HuH-7 (cell line): ENCODE data around the gene SYNGR3.
"Not testable (repeated sequence)": the region's sequence is repeated elsewhere in the genome, so short reads cannot be mapped to it uniquely, and the experiment has no call there.

Experiments
- DNase-seq: peaks from one replicate; pipeline ENCODE4 v3.0.0; 2011; ENCODE audit warnings: low spot score

Gene SYNGR3

GRCh38 chr16:1959269-1960039 lies 30.3 kb upstream of the SYNGR3 start, which contains the start of gene NDUFB10:
Gene NDUFB10 (plus strand): TSS chr16:1959538. CDS start chr16:1959625, 87 bp downstream.
- peak; percentile 86 for DNase-seq

DNA sequence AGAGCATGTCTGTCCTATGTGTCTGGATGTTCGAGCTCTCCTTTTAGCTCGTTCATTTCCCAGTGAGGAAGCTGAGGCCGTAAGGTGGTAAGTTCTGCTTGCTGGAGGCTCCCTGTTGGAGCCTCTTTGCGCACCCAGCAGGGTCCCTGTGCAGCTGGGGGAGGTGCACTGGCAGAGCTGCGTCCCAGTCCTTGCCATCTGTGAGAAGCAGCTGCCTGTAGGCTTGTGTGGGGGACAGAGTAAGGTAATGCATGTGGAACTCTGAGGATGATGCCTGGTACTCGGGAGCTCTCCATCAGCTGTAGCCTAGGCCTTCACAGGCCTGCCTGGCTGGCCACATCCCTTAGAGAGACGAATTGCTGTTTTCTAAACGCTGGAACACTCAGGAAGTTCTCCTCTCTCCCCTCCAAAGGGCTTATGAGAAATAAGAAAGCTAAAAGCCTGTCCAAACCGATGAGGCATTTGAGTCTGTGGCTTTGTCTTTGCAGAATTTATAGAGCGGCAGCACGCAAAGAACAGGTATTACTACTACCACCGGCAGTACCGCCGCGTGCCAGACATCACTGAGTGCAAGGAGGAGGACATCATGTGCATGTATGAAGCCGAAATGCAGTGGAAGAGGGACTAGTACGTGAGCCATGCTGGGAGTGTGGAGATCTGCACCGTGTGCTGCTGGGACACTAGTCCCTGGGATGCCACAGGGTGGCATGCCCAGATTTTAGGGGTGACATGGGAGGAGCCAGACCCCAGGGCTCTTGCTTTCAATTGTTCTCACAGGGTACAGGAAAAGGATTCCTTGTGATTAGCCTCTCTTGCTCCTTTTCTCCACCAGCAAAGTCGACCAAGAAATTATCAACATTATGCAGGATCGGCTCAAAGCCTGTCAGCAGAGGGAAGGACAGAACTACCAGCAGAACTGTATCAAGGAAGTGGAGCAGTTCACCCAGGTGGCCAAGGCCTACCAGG lies 28.8 kb upstream of the SYNGR3 start:
- DNase-seq: no peak

GRCh38 chr16:1961651-1962067 lies 28.1 kb upstream of the SYNGR3 start:
- DNase-seq: no peak

DNA sequence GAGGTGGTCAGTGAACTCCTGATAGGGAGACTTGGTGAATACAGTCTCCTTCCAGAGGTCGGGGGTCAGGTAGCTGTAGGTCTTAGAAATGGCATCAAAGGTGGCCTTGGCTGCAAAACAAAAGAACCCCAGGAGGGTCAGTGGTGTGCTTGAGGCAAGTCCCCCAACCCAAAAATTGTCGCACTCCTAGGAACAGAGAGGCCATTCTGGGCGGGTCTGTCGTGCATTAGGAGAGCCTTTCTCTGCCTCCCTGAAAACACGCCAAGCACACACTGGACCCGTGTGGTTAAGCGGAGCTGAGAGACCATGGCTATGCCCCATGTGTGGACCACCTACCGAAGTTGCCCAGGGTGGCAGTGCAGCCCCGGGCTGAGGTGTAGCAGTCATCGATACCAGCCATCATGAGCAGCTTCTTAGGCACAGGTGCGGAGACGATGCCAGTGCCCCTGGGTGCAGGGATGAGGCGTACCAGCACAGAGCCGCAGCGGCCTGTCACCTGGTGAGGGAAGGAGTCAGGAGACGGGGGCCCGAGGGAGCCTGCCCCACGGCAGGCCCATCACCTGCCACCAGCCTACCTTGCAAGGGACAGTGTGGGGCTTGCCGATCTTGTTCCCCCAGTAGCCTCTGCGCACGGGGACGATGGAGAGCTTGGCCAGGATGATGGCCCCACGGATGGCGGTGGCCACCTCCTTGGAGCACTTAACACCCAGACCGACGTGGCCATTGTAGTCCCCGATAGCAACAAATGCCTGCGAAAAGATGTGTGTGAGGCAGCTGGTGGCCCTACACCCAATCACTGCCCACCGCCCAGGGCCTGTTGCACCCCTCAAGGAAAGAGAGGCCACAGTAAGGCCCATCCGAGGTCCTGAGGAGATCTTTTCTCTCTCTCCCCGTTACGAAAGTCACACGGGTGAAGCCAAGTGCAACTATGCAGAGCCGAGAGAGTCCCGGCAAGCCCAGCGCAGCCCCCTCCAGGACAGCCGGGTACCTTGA lies 27.3 kb upstream of the SYNGR3 start:
- not testable (repeated sequence) for DNase-seq

DNA sequence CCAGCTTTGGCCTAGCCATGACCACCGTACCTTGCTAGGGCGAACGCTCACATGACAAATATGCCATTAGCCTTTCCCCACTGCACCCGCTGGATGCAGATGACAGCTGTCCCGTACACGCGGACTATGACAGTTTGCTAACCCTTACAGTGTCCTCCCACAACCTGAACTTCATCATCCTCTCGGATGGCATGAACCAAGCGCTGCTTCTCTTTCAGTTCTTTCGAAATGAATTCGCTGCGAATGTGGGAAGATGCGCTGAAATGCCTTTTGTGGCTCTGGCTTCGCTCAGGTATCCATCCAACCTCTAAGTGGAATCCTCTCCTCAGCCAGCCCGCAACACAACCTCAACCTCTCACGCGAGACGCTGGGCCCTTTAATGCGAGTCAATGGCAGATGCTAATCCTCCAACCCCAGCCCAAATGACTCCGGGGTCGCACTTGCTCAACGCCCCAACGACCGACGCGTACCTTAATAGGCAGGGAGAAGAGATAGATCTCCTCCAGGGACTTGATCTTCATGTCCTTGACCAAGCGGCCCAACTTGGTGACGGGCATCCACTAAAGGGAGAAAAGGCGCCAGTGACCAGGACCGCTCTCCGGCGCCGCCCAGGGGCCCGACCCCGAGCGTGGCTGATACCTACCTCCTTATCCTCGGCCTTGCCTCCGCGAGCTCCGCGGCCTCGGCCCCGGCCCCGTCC lies 25.8 kb upstream of the SYNGR3 start:
- no peak for DNase-seq

DNA sequence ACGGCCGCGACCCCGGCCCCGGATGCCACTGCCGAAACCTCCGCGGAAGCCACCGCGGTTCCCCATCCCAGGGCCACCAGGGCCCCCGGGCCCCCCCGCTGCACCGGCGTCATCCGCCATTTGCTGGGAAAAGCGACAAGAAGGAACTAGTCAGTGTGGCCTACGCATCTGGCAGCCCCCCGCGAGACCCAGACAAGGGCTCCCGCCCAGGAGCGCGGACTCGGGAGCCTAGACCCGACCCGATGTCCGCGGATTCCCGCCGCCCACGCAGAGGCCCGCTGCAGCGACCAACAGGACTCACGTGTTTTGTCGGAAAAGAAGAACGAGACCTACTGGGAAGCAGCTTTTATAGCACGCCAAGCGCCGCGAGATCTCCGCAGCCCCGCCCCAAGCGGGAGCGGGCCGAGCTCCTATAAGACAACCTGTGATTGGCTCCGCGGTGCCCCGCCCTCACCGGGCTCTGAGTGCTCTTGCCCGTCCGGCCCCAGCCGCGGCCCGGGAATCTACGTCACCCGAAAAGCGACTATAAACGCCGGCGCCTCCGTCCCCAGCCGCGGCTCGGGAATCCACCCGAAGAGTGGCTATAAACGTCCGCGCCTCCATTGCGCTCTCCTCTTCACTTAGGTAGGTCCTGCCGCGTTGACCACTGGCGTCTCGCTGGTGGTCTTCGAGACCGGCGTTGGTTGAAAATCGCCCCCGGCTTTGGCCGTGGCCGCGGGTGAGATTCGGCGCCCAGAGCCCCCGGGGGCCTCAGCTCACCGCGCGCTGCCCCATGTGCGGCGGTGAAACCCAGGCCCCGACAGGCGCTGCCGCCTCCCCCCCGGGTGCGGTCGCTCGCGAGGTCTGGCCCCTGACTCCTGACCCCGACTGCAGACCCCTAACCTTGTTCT lies 25.0 kb upstream of the SYNGR3 start, which contains the start of gene RPS2:
TSS of gene RPS2 (minus strand) at position 321 of the 890 bp plus-strand sequence. CDS start at position 120, 201 bp downstream.
- peak; percentile 99 for DNase-seq

DNA sequence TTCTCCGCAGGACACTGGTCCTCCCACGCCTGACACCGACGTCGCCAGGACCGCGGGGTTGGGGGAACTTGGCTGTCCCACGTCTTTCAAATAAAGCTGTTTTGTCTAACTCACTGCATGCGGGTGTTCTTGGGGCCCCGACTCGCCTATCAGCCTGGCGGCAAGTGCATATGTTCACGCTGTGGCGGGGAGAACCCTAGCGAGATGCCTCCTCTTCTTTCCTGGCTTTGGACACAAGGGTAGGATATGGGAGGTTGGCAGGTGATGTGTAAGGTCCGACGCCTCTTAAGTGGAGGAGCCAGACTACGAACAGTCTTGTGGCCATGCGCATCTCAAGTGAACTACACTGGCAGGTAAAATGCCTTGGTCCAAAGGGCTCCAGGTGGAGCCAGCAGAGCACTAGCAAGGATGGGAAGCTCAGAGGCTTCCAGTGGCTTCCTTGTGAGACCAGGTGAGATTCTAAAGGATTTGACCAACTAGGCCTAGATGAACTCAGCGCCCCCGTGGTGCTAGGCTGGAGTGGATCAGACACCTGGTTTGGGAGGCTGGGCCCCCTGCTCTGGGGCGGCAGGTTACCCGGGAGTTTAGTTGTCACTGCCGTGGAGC lies 24.3 kb upstream of the SYNGR3 start:
- no peak for DNase-seq

- DNase-seq: no peak
Measured at GRCh38 chr16:1966460-1966859, 23.3 kb upstream of the SYNGR3 start, which contains the start of gene RNF151. Gene RNF151 (plus strand): TSS chr16:1966856. CDS start chr16:1966882, 26 bp downstream.

DNA sequence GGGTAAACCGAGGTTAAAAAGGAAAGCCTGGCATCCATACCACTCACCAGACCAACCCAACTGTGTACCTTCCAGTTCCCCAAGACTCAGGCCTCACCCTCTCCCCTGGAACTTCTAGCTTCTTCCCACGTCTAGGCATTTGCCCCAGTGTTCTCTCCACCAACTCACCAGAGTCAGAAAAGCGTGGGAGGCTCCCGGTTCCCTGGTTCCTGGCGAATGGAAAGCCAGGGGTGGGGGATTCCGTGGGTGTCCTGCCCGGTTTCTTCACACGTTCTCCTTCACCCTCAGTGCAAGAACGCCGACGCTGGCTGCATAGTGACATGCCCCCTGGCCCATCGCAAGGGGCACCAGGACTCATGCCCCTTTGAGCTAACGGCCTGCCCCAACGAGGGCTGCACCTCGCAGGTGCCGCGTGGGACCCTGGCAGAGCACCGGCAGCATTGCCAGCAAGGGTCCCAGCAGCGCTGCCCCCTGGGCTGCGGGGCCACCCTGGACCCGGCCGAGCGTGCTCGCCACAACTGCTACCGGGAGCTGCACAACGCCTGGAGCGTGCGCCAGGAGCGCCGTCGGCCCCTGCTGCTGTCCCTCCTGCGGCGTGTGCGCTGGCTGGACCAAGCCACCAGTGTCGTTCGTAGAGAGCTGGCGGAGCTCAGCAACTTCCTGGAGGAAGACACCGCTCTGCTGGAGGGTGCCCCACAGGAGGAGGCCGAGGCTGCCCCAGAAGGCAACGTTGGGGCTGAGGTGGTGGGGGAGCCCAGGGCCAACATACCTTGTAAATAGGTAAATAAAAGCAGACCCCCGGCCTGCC lies 21.4 kb upstream of the SYNGR3 start:
- DNase-seq: no peak

GRCh38 chr16:1971796-1972489 lies 17.8 kb upstream of the SYNGR3 start, which contains the start of gene TBL3:
Gene TBL3 (plus strand): TSS chr16:1972053. CDS start chr16:1972165, 112 bp downstream.
- DNase-seq: peak; percentile 97

DNA sequence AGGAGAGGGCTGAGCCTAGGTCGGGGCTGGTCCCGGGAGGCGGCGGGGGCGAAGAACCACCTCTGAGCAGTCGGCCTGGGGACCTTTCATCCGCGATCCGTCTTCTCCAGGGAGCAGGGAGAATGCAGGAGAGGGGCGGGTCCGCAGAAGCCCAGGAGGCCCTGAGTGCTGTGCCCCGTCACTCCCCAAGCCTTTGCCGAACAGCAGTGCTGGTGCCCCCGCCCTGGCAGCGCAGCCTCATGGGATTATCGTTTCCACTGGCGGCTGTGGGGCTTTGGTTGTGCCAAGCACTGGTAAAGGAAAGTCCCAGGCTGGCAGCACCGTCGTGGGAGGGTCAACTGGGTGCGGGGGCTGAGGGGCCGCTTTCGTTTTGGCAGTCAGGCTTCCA lies 17.3 kb upstream of the SYNGR3 start:
- DNase-seq: no peak

- no peak for DNase-seq
Measured at GRCh38 chr16:1973461-1974156, 16.2 kb upstream of the SYNGR3 start.

DNA sequence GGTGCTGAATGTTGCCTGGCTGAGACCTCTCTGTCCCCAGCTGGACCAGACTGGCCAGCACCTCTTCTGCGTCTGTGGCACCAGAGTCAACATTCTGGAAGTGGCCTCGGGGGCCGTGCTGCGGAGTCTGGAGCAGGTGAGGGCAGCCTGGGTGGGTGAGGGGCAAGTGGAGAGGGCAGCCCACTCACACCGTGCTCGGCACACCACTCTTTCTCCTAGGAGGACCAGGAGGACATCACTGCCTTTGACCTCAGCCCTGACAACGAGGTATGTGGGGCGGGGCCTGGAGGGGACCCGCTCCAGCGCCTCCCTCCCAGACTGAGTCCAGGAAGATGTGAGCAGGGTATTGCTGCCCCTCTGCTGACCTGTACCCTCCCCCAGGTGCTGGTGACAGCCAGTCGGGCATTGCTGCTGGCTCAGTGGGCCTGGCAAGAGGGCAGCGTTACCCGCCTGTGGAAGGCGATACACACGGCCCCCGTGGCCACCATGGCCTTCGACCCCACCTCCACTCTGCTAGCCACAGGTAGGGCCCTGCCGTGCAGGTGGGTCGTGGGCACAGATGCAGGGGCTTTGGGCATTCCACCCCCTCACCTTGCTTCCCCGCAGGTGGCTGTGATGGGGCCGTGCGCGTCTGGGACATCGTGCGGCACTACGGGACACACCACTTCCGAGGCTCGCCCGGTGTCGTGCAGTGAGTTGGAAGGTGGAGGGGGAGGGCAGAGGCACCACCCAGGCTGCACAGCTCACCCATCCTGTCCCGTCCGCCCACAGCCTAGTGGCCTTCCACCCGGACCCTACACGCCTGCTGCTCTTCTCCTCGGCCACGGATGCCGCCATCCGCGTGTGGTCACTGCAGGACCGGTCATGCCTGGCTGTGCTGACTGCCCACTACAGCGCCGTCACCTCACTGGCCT lies 15.4 kb upstream of the SYNGR3 start:
- DNase-seq: no peak

DNA sequence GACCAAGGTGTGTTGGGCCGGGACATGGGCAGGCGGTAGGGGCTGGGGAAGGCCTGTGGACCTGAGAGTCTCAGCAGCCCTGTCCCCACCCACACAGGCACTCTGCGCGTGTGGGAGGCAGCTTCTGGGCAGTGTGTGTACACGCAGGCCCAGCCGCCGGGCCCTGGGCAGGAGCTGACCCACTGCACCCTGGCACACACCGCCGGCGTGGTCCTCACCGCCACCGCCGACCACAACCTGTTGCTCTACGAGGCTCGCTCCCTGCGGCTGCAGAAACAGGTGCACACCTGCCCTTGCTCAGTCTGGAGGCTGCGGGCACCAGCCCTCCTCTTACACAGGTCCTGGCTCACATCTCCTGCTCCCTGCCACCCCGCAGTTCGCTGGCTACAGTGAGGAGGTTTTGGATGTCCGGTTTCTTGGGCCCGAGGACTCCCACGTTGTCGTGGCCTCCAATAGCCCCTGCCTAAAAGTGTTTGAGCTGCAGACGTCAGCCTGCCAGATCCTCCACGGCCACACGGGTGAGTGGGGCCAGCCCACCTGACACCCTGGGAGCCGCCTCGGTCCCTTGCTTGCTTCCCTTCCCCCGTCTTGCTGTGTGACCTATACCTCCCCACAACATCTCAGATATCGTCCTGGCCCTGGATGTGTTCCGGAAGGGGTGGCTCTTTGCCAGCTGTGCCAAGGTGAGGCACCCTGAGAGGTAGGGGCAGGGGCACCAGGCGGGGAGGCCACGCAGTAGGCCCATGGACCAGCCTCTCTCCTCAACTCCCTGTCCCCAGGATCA lies 14.1 kb upstream of the SYNGR3 start:
- DNase-seq: no peak

- no peak for DNase-seq
Measured at GRCh38 chr16:1976216-1976520, 13.6 kb upstream of the SYNGR3 start.
